ENCODE data around the gene GBP5. TPM values are rescaled to one million over a fixed set of nuclear protein-coding genes. Genes with fewer than 3 reads are reported as not detected.
"Not testable (repeated sequence)": the region's sequence is repeated elsewhere in the genome, so short reads cannot be mapped to it uniquely, and the experiment has no call there.

GBP5 gene
- total RNA-seq, 2 donors from 2014 or later = 1.3 to 1.7 TPM

DNA sequence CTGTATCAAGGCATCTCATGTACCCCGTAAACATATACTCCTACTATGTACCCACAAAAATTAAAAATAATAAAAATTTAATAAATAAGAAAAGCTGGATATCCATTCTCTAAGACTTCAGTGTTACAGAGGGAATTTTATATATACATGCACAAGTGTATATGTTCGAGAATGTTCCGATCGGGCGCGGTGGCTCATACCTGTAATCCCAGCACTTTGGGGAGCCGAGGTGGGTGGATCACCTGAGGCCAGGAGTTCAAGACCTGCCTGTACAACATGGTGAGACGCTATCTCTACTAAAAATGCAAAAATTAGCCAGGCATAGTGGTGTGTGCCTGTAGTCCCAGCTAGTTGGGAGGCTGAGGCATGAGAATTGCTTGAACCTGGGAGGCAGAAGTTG, 17.1 kb downstream of the GBP5 start:
- DNase-seq; ATAC-seq; intact Hi-C loops (cut with DNase I): not testable (repeated sequence)

DNA sequence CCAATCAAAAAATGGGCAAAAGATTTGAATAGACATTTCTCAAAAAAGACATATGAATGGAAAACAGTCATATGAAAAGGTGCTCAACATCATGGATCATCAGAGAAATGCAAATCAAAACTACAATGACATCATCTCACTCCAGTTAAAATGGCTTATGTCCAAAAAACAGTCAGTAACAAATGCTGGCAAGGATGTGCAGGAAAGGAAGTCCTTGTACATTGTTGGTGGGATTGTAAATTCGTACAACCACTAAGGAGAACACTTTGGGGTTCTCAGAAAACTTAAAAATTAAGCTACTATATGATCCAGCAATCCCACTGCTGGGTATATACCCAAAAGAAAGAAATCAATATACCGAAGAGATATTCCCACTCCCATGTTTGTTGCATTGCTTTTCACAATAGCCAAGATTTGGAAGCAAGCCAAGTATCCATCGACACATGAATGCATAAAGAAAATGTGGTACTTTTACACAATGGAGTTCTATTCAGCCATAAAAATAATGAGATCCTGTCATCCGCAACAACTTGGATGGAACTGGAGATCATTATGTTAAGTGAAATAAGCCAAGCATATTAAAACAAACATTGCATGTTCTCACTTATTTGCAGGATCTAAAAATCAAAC, 17.9 kb downstream of the GBP5 start:
- intact Hi-C loops (cut with DNase I) = no loop called here
- no peak for DNase-seq
- ATAC-seq = no peak

DNA sequence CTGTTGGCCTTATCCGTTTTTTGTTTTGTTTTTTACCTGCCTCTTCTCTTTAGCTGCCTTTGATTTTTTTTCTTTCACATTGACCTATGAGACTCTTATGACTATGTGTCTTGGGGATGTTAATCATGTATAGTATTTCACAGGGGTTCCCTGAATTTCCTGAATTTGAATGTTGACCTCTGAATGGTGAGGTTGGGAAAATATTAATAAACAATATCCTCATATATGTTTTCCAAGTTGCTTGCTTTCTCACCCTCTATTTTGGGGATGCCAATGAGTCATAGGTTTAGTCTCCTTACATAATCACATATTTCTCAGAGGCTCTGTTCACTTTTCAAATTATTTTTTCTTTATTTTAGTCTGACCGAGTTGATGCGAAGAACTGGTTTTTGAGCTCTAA, 29.6 kb downstream of the GBP5 start:
- no peak for ATAC-seq
- no peak for DNase-seq
- intact Hi-C loops (cut with DNase I) = no loop called here

Other genes with a start within 250 kb of the GBP5 start
- 10 to 100 TPM in 1 of 2 donors, 1 to 10 TPM in 1; 8.2 to 11.1 TPM for gene GBP3, start 250.0 kb downstream of the GBP5 start, total RNA-seq
- gene GBP1, start 207.7 kb downstream of the GBP5 start, total RNA-seq = 10 to 100 TPM; 11.1 to 14.3 TPM
- 10 to 100 TPM; 16.1 to 24.0 TPM for gene GBP2, start 146.7 kb downstream of the GBP5 start, total RNA-seq
- not detected for gene GBP7, start 96.9 kb downstream of the GBP5 start, total RNA-seq
- 1 to 10 TPM; 6.2 to 7.1 TPM for gene GBP4, start 73.9 kb downstream of the GBP5 start, total RNA-seq
- under 1 TPM in 1 of 2 donors, not detected in 1; 0.08 TPM for gene GBP6, start 91.2 kb upstream of the GBP5 start, total RNA-seq

All from left cardiac atrium (tissue), 4 donors.